WERI-Rb-1 (cell line): ENCODE results near the gene ICOSLG.
"Not testable (repeated sequence)": the region's sequence is repeated elsewhere in the genome, so short reads cannot be mapped to it uniquely, and the experiment has no call there.

Experiments
- DNase-seq: peaks from one replicate; pipeline ENCODE4 v3.0.0-alpha.2; 2020
- H3K27ac ChIP-seq: fragments of 250-450 bp; sonication (Bioruptor Pico); 2 replicates; pipeline ENCODE4 v1.5.1; 2020; ENCODE audit warnings: mild to moderate bottlenecking, moderate library complexity
- H3K27me3 ChIP-seq: fragments of 250-450 bp; sonication (Bioruptor Pico); 2 replicates; pipeline ENCODE4 v1.5.1; 2021; ENCODE audit warnings: mild to moderate bottlenecking, low read depth, moderate library complexity; ENCODE audit not compliant: insufficient read depth, severe bottlenecking
- H3K36me3 ChIP-seq: fragments of 250-450 bp; sonication (Bioruptor Pico); 2 replicates; pipeline ENCODE4 v1.5.1; 2020; ENCODE audit warnings: mild to moderate bottlenecking, moderate library complexity
- H3K4me3 ChIP-seq: 2 replicates; pipeline ENCODE4 v1.5.1; 2011; ENCODE audit warnings: low read depth, mild to moderate bottlenecking, control low read depth, low read length
- H3K9me3 ChIP-seq: fragments of 250-450 bp; sonication (Bioruptor Pico); 2 replicates; pipeline ENCODE4 v1.5.1; 2021; ENCODE audit warnings: mild to moderate bottlenecking, moderate library complexity; ENCODE audit not compliant: severe bottlenecking
- TF ChIP-seq, protein P1 (sequence below): IDR thresholded peaks from 2 replicates; pipeline ENCODE4 v1.5.1; 2011; ENCODE audit warnings: low read depth, mild to moderate bottlenecking, control low read depth, inconsistent platforms, low read length

Gene ICOSLG

GRCh38 chr21:44220674-44221073 lies 20.1 kb downstream of the ICOSLG start:
- H3K9me3 ChIP-seq, H3K4me3 ChIP-seq, H3K27ac ChIP-seq, DNase-seq, H3K27me3 ChIP-seq, H3K36me3 ChIP-seq: not testable (repeated sequence)

DNA sequence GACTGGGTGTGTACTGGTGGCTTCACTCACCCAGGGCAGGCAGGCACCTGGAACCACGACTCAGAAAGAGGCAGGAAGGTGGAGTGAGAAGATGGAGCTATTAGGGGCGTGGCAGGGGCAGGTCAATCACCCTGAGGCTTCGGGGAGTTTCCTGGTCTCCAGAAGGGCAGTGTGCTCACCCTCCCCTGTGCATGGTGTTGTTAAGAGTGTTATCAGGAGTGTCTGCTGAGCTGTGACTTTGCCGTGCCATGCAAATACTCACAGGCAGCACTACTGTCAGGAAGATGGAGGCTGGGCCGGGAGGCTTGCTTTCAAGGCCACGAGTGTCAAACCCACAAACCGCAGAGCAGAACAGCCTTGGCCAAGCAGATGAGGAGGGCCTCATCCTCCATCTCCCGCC lies 22.3 kb downstream of the ICOSLG start:
- H3K9me3 ChIP-seq, H3K27me3 ChIP-seq, H3K36me3 ChIP-seq, H3K4me3 ChIP-seq, DNase-seq, H3K27ac ChIP-seq: not testable (repeated sequence)

- not testable (repeated sequence) for H3K27me3 ChIP-seq, H3K27ac ChIP-seq
Measured at GRCh38 chr21:44211978-44212377, 28.8 kb downstream of the ICOSLG start.

GRCh38 chr21:44211574-44211973 lies 29.2 kb downstream of the ICOSLG start:
- H3K4me3 ChIP-seq, H3K27me3 ChIP-seq, H3K36me3 ChIP-seq, DNase-seq, H3K9me3 ChIP-seq, H3K27ac ChIP-seq: not testable (repeated sequence)

More at GRCh38 chr21:44211978-44212377, 28.8 kb downstream of the ICOSLG start:
- not testable (repeated sequence) for H3K4me3 ChIP-seq, H3K9me3 ChIP-seq, H3K36me3 ChIP-seq, DNase-seq

DNA sequence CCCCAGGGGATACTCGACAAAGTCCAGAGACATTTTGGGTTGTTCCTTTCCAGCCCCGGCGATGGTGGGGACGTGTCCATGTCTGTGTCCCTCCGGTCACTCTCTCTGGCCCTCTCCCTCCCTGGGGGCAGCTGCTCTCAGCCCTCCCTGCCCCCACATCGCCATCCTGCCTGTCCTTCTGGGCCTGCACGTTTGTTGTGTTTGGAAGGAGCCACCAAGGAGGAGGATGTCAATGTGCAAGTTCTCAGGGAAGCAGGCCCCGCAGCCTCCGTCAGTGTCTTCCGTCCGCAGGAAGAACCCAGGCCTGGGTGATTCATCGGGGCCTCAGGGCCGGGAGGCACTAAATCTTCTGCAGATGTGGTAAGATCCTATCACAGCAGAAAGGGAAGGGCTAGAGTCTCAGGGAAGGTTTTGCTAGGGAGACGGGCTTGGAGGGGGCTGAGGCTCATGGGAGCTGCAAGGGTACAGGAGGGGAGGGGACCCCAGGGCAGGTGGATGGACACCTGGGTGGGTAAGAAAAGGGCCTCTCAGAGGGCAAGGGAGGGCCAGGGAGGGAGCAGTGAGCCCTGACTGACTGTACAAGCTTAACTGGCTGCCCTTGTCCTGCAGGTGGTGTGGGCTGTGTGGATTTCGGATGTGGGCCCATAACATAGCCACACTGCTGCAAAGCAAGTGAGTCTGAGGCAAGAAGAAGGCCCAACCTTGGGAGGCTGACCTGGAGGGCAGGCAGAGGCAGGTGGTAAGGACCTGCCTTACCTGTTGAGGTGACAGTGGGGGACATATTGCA lies 32.7 kb downstream of the ICOSLG start:
- not testable (repeated sequence) for H3K27ac ChIP-seq, DNase-seq, H3K27me3 ChIP-seq, H3K9me3 ChIP-seq, H3K36me3 ChIP-seq, H3K4me3 ChIP-seq

DNA sequence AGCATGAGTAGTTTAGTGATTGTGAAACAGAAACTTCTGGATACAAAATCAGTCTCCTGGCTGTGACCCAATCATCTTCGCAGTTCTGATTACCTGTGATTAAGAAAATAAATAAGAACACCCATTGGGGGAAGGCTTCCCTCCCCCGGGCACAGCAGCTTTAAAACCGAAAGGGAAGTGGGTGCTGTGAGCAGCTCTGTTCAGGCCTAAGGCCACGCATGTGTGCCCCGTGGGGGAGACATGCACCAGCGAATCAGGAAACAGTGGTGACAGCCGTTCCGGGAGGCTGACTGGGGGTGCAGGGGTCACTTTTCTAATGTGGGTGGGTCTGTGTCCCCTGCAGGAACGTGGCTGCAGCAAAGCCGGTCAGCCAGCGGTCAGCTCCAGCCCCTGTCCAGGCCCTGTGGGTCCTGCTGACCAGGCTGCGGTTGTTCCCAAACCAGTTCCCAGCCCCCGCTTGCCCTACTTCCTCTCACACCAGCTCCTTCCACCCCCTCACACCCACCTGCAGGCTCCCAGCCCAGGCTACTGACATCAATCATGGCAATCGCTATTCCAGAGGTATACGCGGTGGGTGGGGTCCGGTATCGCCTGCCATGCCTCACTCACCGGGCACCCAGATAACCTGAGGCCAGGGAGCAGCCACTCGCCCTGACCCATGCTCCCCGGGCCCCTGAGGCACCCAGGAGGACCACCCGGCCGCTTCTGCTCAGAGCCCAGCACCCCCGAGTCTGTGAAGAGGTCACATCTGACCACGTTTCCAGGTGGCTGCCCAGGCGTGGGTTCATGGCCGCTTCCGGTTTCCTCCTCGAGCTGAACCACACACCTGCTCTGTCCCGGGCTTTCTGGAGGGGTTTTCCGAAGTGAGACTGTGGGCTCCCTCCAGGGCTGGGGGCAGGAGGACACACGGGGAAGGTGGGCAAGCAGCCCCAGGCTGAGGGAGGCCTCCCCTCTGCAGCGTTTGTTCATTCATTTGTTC lies 33.8 kb downstream of the ICOSLG start:
- not testable (repeated sequence) for DNase-seq, H3K27me3 ChIP-seq, H3K36me3 ChIP-seq, H3K27ac ChIP-seq, H3K4me3 ChIP-seq, H3K9me3 ChIP-seq

DNA sequence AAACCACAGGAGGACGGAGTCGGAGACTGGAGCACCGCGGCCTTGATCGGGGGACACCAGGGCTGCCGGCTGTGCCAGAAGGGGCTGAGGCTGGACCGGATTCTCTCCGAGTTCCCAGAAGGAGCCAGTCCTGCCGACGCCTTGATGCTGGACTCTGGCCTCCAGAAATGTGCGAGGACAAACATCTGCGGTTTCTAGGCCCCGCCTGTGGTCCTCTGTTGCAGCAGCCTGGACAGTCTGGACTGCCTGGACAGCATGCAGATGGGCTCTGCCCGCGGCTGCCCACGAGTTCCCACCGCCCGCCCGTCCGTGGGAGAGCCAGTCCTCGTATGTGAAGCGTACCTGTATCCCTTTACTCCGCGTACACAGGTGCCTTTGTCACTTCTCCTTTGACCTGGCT lies 34.6 kb downstream of the ICOSLG start:
- not testable (repeated sequence) for DNase-seq, H3K9me3 ChIP-seq, H3K36me3 ChIP-seq, H3K4me3 ChIP-seq, H3K27ac ChIP-seq, H3K27me3 ChIP-seq

DNA sequence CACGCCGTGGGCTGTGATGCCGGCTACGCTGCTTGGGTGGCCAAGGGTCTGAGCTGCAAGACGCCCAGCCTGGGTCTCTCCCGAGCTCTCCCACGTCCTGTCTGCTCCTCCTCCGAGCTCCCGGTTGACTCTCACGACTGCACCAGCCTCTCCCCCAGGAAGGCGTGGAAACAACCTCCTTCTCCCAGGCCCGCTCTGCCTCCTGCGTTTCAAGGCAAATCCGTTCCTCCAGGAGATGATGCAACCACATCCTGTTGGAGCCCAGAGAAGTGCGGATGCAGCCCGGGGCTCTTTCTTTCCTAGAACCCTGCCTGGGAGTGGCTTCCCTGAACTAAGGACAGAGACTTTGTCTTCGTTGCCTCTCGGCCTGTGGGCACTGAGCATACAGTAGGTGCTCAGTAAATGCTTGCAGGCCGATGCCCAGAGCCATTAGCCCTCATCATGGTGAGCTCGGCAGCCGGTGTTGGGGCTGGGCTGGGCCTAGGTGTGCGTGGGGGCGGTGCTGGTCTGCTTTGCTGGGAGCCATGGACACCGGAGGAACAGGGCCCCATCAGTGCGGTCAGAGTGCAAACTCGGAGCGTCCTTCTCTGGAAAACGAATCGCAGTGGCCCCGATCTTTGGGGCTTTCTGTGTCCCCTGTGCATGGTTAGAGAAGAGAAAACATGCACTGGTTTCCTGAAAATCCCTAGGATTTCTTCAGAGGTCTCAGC lies 38.0 kb downstream of the ICOSLG start:
- H3K4me3 ChIP-seq, DNase-seq, H3K9me3 ChIP-seq, H3K27ac ChIP-seq, H3K27me3 ChIP-seq, H3K36me3 ChIP-seq: not testable (repeated sequence)

DNA sequence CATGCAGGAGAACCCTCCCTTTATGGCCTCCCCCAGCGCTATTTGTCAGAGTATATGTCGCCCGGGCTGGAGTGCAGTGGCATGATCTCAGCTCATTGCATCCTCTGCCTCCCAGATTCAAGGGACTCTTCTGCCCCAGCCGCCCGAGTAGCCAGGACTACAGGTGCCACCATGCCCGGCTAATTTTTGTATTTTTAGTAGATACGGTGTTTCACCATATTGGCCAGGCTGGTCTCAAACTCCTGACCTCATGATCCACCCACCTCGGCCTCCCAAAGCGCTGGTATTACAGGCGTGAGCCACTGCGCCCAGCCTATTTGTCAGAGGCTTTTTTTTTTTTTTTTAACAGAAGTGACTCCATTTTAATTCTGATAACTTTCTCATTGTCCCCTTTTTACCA lies 40.7 kb downstream of the ICOSLG start:
- H3K27ac ChIP-seq, DNase-seq, H3K27me3 ChIP-seq, H3K9me3 ChIP-seq, H3K36me3 ChIP-seq, H3K4me3 ChIP-seq: not testable (repeated sequence)

DNA sequence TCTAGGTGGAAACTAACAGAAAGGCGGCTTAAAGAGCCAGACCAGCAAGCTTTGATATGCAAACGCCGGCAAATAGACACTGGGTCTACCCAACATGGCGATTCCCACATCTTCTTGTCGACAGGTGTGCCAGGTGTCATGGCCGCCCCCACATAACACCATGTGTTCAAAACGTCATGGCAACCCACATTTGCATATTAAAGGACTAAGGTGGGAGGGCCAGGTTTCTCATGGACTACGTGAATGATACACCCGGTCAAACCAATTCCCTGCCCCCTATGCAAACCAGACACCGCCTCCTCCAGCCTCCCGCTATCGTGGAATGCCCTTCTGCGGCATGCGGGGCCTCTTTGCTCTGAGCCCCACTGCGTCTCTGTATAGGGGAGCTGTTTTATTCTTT lies 41.3 kb downstream of the ICOSLG start:
- DNase-seq = no peak
- TF ChIP-seq, protein P1, sequence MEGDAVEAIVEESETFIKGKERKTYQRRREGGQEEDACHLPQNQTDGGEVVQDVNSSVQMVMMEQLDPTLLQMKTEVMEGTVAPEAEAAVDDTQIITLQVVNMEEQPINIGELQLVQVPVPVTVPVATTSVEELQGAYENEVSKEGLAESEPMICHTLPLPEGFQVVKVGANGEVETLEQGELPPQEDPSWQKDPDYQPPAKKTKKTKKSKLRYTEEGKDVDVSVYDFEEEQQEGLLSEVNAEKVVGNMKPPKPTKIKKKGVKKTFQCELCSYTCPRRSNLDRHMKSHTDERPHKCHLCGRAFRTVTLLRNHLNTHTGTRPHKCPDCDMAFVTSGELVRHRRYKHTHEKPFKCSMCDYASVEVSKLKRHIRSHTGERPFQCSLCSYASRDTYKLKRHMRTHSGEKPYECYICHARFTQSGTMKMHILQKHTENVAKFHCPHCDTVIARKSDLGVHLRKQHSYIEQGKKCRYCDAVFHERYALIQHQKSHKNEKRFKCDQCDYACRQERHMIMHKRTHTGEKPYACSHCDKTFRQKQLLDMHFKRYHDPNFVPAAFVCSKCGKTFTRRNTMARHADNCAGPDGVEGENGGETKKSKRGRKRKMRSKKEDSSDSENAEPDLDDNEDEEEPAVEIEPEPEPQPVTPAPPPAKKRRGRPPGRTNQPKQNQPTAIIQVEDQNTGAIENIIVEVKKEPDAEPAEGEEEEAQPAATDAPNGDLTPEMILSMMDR = no peak
- no peaks in the 10 kb centered on the region for H3K9me3 ChIP-seq
- no peaks in the 10 kb centered on the region for H3K27me3 ChIP-seq
- no peaks in the 10 kb centered on the region for H3K36me3 ChIP-seq
- H3K4me3 ChIP-seq = no peak overlapping the region
- no peak overlapping the region for H3K27ac ChIP-seq

- H3K4me3 ChIP-seq, H3K27ac ChIP-seq, H3K9me3 ChIP-seq, H3K27me3 ChIP-seq, DNase-seq, H3K36me3 ChIP-seq: not testable (repeated sequence)
Measured at GRCh38 chr21:44197156-44197516, 43.6 kb downstream of the ICOSLG start.

DNA sequence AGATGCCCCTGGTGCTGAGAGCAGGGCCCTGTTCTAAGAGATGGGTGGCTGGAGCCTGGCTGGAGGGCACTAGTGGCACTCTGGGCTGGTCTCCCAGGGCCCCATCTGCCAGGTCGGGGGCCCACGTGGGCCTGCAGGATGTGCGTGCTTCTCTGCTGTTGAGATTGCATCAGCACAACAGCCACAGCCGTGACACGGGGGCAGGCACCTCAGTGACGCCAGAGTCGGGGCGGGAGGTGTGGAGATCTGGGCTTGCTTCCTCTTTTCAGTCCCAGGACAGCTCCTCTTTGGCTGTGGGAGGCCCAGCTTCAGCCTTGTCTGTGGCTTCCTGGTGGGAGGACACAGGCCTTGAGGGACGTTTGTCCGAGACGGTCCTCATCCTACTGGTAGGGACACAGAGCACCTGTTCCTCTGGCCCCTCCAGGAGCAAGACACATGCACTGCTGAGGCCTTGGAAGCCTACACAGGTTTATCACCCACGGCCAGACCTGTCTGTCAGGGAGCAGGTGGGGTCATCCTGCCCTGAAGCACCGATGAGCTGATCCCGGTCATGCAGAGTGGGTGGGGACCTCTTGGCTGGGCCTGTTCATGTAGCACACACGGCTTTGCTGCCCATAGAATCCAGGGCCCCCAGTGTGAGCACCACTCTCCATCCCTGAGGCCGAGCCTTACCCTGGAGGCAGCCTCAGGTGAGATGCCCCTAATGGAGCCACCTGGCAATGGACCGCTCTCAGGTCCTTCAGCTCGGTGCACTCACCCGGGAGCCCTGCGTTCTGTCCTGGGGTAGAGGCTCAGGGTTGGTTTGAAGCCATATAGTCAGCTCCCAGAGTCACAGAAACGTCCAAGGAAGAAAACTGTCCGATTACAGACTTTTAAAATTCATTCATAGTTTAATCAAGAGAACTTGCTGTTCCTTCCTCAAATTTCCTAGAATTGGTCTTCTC lies 44.3 kb downstream of the ICOSLG start:
- H3K27ac ChIP-seq, H3K36me3 ChIP-seq, H3K4me3 ChIP-seq, H3K9me3 ChIP-seq, DNase-seq, H3K27me3 ChIP-seq: not testable (repeated sequence)
